Stimulated activated CD8-positive, alpha-beta memory T cell treated with anti-CD3 and anti-CD28 coated beads, Interleukin-7, amount 100 ng/mL, for 4 hours (primary cell): ENCODE data around the gene ZFPM1.
A peak's percentile ranks its signal among the peaks of the same experiment; 100 is the strongest.

Source experiments
- DNase-seq, 2 donors: peaks; one replicate each; pipeline ENCODE4 v3.0.0-alpha.2; 2020; ENCODE audit warnings: low read depth in 2 of 2

Gene ZFPM1

GRCh38 chr16:88526008-88526905, 73.2 kb downstream of the ZFPM1 start:
- no peak for DNase-seq

- DNase-seq, result no peak
Measured at GRCh38 chr16:88526906-88527185, 73.8 kb downstream of the ZFPM1 start.

GRCh38 chr16:88527186-88527936, 74.3 kb downstream of the ZFPM1 start:
- DNase-seq, result peak; percentile 15 to 36

- DNase-seq, result no peak
Measured at GRCh38 chr16:88527937-88528743, 75.1 kb downstream of the ZFPM1 start.

GRCh38 chr16:88528902-88529318, 75.8 kb downstream of the ZFPM1 start:
- no peak for DNase-seq

GRCh38 chr16:88529596-88529995, 76.5 kb downstream of the ZFPM1 start:
- no peak for DNase-seq

GRCh38 chr16:88530051-88530857, 77.2 kb downstream of the ZFPM1 start:
- no peak for DNase-seq

- no peak for DNase-seq
Measured at GRCh38 chr16:88530858-88531203, 77.8 kb downstream of the ZFPM1 start.

GRCh38 chr16:88531346-88531745, 78.3 kb downstream of the ZFPM1 start:
- no peak for DNase-seq

- DNase-seq, result no peak
Measured at GRCh38 chr16:88531931-88532433, 78.9 kb downstream of the ZFPM1 start.

- DNase-seq, result no peak
Measured at GRCh38 chr16:88532434-88533241, 79.6 kb downstream of the ZFPM1 start.

GRCh38 chr16:88533381-88533917, 80.4 kb downstream of the ZFPM1 start:
- no peak for DNase-seq

- peak; percentile 27 to 75 for DNase-seq
Measured at GRCh38 chr16:88533932-88534637, 81.0 kb downstream of the ZFPM1 start.

- DNase-seq, result peak in 1 of 2 donors; percentile 22
Measured at GRCh38 chr16:88534638-88535190, 81.6 kb downstream of the ZFPM1 start.

- DNase-seq, result no peak
Measured at GRCh38 chr16:88535191-88535856, 82.2 kb downstream of the ZFPM1 start.

GRCh38 chr16:88535857-88536222, 82.8 kb downstream of the ZFPM1 start:
- no peak for DNase-seq

GRCh38 chr16:88536510-88536909, 83.4 kb downstream of the ZFPM1 start:
- no peak for DNase-seq

GRCh38 chr16:88536971-88537751, 84.1 kb downstream of the ZFPM1 start:
- no peak for DNase-seq
